IMR-90 (cell line): ENCODE results near the gene SERPING1. TPM values are rescaled to one million over a fixed set of nuclear protein-coding genes. Genes with fewer than 3 reads are reported as not detected.

ENCODE experiments used
- ATAC-seq: fragments of 200-7000 bp; cut with Tn5 transposase; 2 replicates; pipeline ENCODE4 v1.9.1; 2020; ENCODE audit warnings: low read depth, mild to moderate bottlenecking, moderate library complexity
- BruUV-seq: library from RNA; stranded (reverse); fragments of 400-500 nt; replicated peaks from 2 replicates; lab custom pipeline; 2021; lab: Mats Ljungman, UMichigan
- CTCF ChIA-PET: fragments of 300-600 bp; formaldehyde crosslinking; extraction: SDS; loops from one replicate; lab custom pipeline; 2021; ENCODE audit warnings: antibody characterized with exemption; lab: Yijun Ruan, JAX
- POLR2A ChIA-PET: fragments of 300-600 bp; sonication (Branson Sonifier 250); formaldehyde crosslinking; loops from one replicate; lab custom pipeline; 2022; ENCODE audit warnings: antibody characterized with exemption; ENCODE audit not compliant: unreplicated experiment; lab: Charles Lee
- DNase-seq: peaks from one replicate; pipeline ENCODE4 v3.0.0; 2013
- H2AFZ ChIP-seq: replicated peaks from 2 replicates; pipeline ENCODE3; 2013; ENCODE audit warnings: low read length, mild to moderate bottlenecking; ENCODE audit not compliant: poor library complexity
- H2AK5ac ChIP-seq: 2 replicates; pipeline ENCODE4 v1.6.1; 2013; ENCODE audit warnings: low read depth, low read length, inconsistent platforms
- H2AK9ac ChIP-seq: replicated peaks from 2 replicates; pipeline ENCODE3; 2013; ENCODE audit warnings: mild to moderate bottlenecking, low read depth, low read length, moderate library complexity; ENCODE audit not compliant: poor library complexity
- H2BK120ac ChIP-seq: 2 replicates; pipeline ENCODE4 v1.6.1; 2013; ENCODE audit warnings: low read depth, low read length, inconsistent platforms
- H2BK15ac ChIP-seq: 3 replicates; pipeline ENCODE4 v1.6.1; 2013; ENCODE audit warnings: low read depth, low read length, inconsistent platforms
- H2BK20ac ChIP-seq: 2 replicates; pipeline ENCODE4 v1.6.1; 2013; ENCODE audit warnings: low read depth, mild to moderate bottlenecking, inconsistent platforms, low read length, moderate library complexity
- H2BK5ac ChIP-seq: 2 replicates; pipeline ENCODE4 v1.6.1; 2013; ENCODE audit warnings: mild to moderate bottlenecking, low read depth, low read length, inconsistent platforms; ENCODE audit not compliant: poor library complexity, severe bottlenecking
- H3K14ac ChIP-seq: replicated peaks from 2 replicates; pipeline ENCODE4 v1.6.1; 2013; ENCODE audit warnings: low read depth, low read length, inconsistent platforms
- H3K18ac ChIP-seq: 2 replicates; pipeline ENCODE4 v1.6.1; 2013; ENCODE audit warnings: low read depth, low read length, control low read depth
- H3K23ac ChIP-seq: 2 replicates; pipeline ENCODE4 v1.6.1; 2013; ENCODE audit warnings: low read depth, low read length, inconsistent platforms
- H3K27ac ChIP-seq: 2 replicates; pipeline ENCODE4 v1.5.1; 2013; ENCODE audit warnings: mild to moderate bottlenecking, control low read depth, low read length; ENCODE audit not compliant: insufficient read depth
- H3K27me3 ChIP-seq: 2 replicates; pipeline ENCODE4 v1.6.1; 2013; ENCODE audit warnings: low read length; ENCODE audit not compliant: control insufficient read depth, insufficient read depth
- H3K36me3 ChIP-seq: 2 replicates; pipeline ENCODE4 v1.6.1; 2013; ENCODE audit warnings: low read length, mixed read lengths; ENCODE audit not compliant: control insufficient read depth, insufficient read depth
- H3K4ac ChIP-seq: 2 replicates; pipeline ENCODE4 v1.6.1; 2013; ENCODE audit warnings: low read depth, low read length, inconsistent platforms
- H3K4me1 ChIP-seq: 2 replicates; pipeline ENCODE4 v1.6.1; 2013; ENCODE audit warnings: low read length, mixed read lengths; ENCODE audit not compliant: control insufficient read depth, insufficient read depth
- H3K4me2 ChIP-seq: 2 replicates; pipeline ENCODE4 v1.6.1; 2013; ENCODE audit warnings: low read depth, mild to moderate bottlenecking, control low read depth, low read length, moderate library complexity
- H3K4me3 ChIP-seq: 2 replicates; pipeline ENCODE4 v1.5.1; 2013; ENCODE audit warnings: low read depth, mild to moderate bottlenecking, control low read depth, low read length, moderate library complexity; ENCODE audit not compliant: insufficient read depth
- H3K56ac ChIP-seq: 2 replicates; pipeline ENCODE4 v1.6.1; 2013; ENCODE audit warnings: low read length, inconsistent platforms; ENCODE audit not compliant: insufficient read depth; ENCODE audit errors: extremely low read depth
- H3K79me1 ChIP-seq, 2 experiments: 2 replicates each; pipeline ENCODE4 v1.6.1; 2013; ENCODE audit warnings: low read length in 2 of 2, inconsistent platforms in 1 of 2, low read depth in 1 of 2
- H3K9ac ChIP-seq: 2 replicates; pipeline ENCODE4 v1.6.1; 2013; ENCODE audit warnings: low read depth, low read length, control low read depth
- H3K9me1 ChIP-seq: 2 replicates; pipeline ENCODE4 v1.6.1; 2013; ENCODE audit warnings: low read length, inconsistent platforms; ENCODE audit not compliant: insufficient read depth
- H3K9me3 ChIP-seq: 2 replicates; pipeline ENCODE4 v1.6.1; 2013; ENCODE audit warnings: low read length; ENCODE audit not compliant: control insufficient read depth, insufficient read depth
- H4K20me1 ChIP-seq: 2 replicates; pipeline ENCODE4 v1.6.1; 2013; ENCODE audit warnings: low read length, inconsistent platforms; ENCODE audit not compliant: insufficient read depth
- H4K5ac ChIP-seq: 2 replicates; pipeline ENCODE4 v1.6.1; 2013; ENCODE audit warnings: mild to moderate bottlenecking, low read depth, low read length, control low read depth
- H4K8ac ChIP-seq, 2 experiments: 2 replicates each; pipeline ENCODE4 v1.6.1; 2013; ENCODE audit warnings: low read depth in 2 of 2, low read length in 2 of 2, control low read depth in 1 of 2, inconsistent platforms in 1 of 2
- H4K91ac ChIP-seq: 2 replicates; pipeline ENCODE4 v1.6.1; 2013; ENCODE audit warnings: low read depth, low read length, inconsistent platforms; ENCODE audit not compliant: insufficient read depth
- CEBPB ChIP-seq: IDR thresholded peaks from 2 replicates; pipeline ENCODE4 v1.6.1; 2012; ENCODE audit warnings: low read depth, low read length, improper control_type of control experiment
- FOS ChIP-seq: fragments of 150-350 bp; IDR thresholded peaks from 2 replicates; pipeline ENCODE4 v1.6.1; 2016; ENCODE audit warnings: low read depth, low read length
- MAZ ChIP-seq: IDR thresholded peaks from 2 replicates; pipeline ENCODE4 v1.6.1; 2012; ENCODE audit warnings: low read depth, mild to moderate bottlenecking, low read length, improper control_type of control experiment, moderate library complexity, borderline replicate concordance
- MXI1 ChIP-seq: IDR thresholded peaks from 2 replicates; pipeline ENCODE4 v1.6.1; 2012; ENCODE audit warnings: low read depth, mild to moderate bottlenecking, low read length, moderate library complexity, borderline replicate concordance
- RCOR1 ChIP-seq: IDR thresholded peaks from 2 replicates; pipeline ENCODE4 v1.6.1; 2012; ENCODE audit warnings: mild to moderate bottlenecking, low read length, improper control_type of control experiment; ENCODE audit not compliant: insufficient replicate concordance
- SMC3 ChIP-seq: fragments of 150-350 bp; IDR thresholded peaks from 2 replicates; pipeline ENCODE4 v1.6.1; 2016; ENCODE audit warnings: low read depth, mild to moderate bottlenecking, antibody characterized with exemption, low read length, moderate library complexity
- WGBS, 2 experiments: methylation state at CpG; one replicate each; pipeline versions ENCODE4 v1.1.5 to v1.1.7; 2013; ENCODE audit warnings: missing lambda C conversion rate in 2 of 2; ENCODE audit not compliant: insufficient read length in 1 of 2; ENCODE audit errors: extremely low coverage in 2 of 2; 5-methylcytosine and 5-hydroxymethylcytosine counted together
- dilution Hi-C: fragments of 300-500 bp; cut with HindIII; formaldehyde crosslinking; loops from one replicate; pipeline ENCODE4 v1.14.3; 2018; ENCODE audit warnings: low sequenced_read_pairs; ENCODE audit not compliant: unreplicated experiment
- in situ Hi-C: fragments of 300-500 bp; cut with MboI; formaldehyde crosslinking; loops from 3 replicates; pipeline ENCODE4 v1.14.3; 2019; ENCODE audit warnings: low sequenced_read_pairs, inconsistent platforms, mixed read lengths
- intact Hi-C: fragments of 100-400 bp; cut with micrococcal nuclease; formaldehyde crosslinking; loops from 2 replicates; pipeline ENCODE4 v1.10.0; 2022
- polyA plus RNA-seq, 3 experiments: library from polyadenylated mRNA; depleted of rRNA; stranded (reverse); fragments of >200 nt; gene quantifications; 2 replicates each; pipeline ENCODE4 v1.2.3, GENCODE V29; 2012; ENCODE audit warnings: low replicate concordance in 1 of 3
- total RNA-seq: library from RNA; depleted of rRNA; stranded (reverse); fragments of >200 nt; gene quantifications from 2 replicates; pipeline ENCODE4 v1.2.3, GENCODE V29; 2012

Gene SERPING1
- total and polyA plus RNA-seq, 2 of the 4 experiments (the other 2 are of a cell fraction), result 2.0 to 30.7 TPM

- TF ChIP-seq SMC3 (no peak), MXI1 (no peak), MAZ (no peak), FOS (no peak), RCOR1 (no peak), CEBPB (no peak)
- Histone ChIP-seq H2AK9ac (no peak overlapping the region), H4K5ac (no peak overlapping the region), H3K4me2 (no peak overlapping the region), H4K20me1 (no peaks in the 10 kb centered on the region), H3K9me3 (no peaks in the 10 kb centered on the region), H3K23ac (no peak overlapping the region), H3K27me3 (no peaks in the 10 kb centered on the region; the same call in 1 of the 2 replicates), H3K18ac (no peak overlapping the region), H2BK120ac (no peak overlapping the region), H2BK5ac (no peak overlapping the region), H3K4me3 (no peak overlapping the region), H3K36me3 (peaks cover 17% of the 10 kb centered on the region), H2AFZ (no peak overlapping the region), H3K14ac (no peak overlapping the region), H2BK20ac (no peak overlapping the region), H3K9me1 (no peaks in the 10 kb centered on the region), H2BK15ac (no peak overlapping the region), H3K9ac (no peak overlapping the region), H3K56ac (no peak overlapping the region), H3K27ac (no peak overlapping the region), H3K4ac (no peak overlapping the region), H2AK5ac (no peak overlapping the region), H3K4me1 (no peaks in the 10 kb centered on the region), H3K79me1 (no peaks in the 10 kb centered on the region), H4K91ac (no peak overlapping the region), H4K8ac (no peak overlapping the region)
- DNase-seq, result no peak
- BruUV-seq, result no TSS peak
- dilution Hi-C loops (no loop called here), in situ Hi-C loops (no loop called here), intact Hi-C loops (no loop called here)
- ChIA-PET CTCF (interaction anchor here (1.1 to 1.3 kb wide), 3 partner anchors 8 to 152 kb away, joined by 3 read pairs; no protein-coding TSS in a partner anchor), POLR2A (no interaction called here)
- 57% methylated on average over 1 of the region's 4 CpGs; no CpG with 5 or more reads in 1 of the 2 experiments for WGBS, 2 experiments
- ATAC-seq, result no peak
Measured at GRCh38 chr11:57610170-57610569, 12.7 kb downstream of the SERPING1 start.
